GM19025 (cell line): ENCODE results near the gene REG1A.

Source experiments
- ATAC-seq: cut with Tn5 transposase; IDR thresholded peaks from one replicate; pipeline ENCODE4 v1.9.1; 2021; ENCODE audit warnings: mild to moderate bottlenecking, low read depth, moderate library complexity; ENCODE audit not compliant: unreplicated experiment

REG1A gene

GRCh38 chr2:79124907-79125720 lies 4.8 kb downstream of the REG1A start:
- ATAC-seq: no peak

DNA sequence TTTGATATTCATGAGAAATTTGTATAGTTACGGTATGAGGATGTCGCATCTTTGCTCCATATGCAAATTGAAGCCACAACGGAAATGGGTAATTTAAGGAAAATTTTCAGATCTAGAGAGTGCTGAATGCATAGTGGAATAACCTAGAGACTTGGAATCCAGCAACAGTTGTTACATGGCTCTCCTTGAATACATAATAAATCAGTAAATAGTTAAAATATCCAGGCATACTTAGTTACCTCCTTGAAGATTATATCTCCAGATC lies 5.4 kb downstream of the REG1A start:
- ATAC-seq: no peak

DNA sequence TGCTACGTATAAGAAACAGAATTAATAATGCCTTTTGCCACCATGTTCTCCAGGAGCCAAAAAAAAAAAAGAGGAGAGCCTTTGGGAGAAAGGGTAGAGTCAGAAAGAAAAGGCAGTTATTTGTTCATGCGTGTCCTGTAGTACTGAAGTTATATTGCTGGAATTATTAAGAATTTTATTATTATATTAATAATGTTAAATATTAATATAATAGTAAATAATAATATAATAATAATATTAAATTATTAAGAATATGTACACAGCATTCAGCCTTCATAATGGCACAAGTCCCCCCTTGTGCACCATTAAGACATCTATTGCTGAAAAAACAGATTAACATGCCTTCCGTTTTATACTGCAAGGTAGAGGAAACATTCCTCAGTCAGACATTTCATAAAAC lies 8.1 kb downstream of the REG1A start:
- ATAC-seq: no peak

DNA sequence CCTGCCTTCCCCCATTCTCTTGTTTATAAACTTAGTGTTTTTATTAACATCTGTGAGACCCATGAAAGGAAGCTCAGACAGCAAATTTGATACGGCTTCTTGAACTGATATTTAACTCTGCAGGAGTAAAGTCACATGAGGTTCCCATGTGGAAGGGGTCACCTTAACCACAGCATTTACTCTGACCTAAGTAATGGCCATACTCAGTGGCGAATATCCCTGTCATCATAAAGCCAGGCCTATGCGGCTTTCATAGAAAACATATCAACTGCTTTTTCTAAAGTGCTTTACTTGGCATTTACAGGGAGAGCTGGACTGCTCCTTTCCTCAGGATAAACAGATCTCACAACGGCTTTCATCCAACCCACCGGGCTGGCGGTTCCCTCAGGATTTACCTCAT lies 9.0 kb downstream of the REG1A start:
- no peak for ATAC-seq

- ATAC-seq: no peak
Observed at GRCh38 chr2:79129804-79130203, 9.5 kb downstream of the REG1A start.

DNA sequence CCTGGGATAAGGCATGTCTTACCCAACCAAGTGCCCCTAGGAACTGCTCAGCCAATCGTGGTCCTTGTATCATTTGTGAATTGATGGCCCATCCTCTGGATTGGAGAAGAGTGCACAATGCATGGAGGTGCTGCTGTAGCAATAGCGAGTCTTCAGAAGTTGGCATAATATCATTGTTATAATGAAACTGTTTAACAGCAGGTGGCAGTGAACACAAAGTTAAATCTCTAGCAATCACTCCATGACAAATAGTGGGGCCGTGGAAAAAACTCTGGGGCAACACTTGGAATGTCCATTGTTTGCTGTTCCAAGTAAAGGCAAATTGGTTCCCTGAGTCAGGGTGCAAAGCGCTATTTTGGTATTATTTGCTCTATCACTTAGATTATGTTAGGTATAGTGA lies 11.4 kb downstream of the REG1A start:
- ATAC-seq: no peak

- ATAC-seq: no peak
Observed at GRCh38 chr2:79138385-79138784, 18.1 kb downstream of the REG1A start.

DNA sequence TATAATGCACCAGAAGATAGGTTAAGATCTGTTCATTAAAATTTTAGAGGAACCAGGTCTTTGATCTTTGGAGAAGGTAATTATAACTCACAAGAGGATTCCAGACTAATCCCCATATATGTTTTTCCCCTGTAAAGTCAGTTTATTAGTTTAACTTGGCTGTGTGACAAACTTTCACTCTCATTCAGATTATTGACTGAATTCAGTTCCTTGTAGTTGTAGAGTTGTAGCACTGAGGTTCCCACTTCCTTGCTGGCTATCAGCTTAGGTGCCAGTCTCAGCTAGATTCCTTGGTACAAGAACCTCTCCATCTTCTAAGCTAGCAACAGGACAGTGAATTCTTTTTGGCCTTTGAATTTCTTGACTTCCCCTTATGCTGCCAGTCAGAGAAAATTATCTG lies 19.1 kb downstream of the REG1A start:
- ATAC-seq: no peak

- no peak for ATAC-seq
Observed at GRCh38 chr2:79155826-79156476, 35.7 kb downstream of the REG1A start.

DNA sequence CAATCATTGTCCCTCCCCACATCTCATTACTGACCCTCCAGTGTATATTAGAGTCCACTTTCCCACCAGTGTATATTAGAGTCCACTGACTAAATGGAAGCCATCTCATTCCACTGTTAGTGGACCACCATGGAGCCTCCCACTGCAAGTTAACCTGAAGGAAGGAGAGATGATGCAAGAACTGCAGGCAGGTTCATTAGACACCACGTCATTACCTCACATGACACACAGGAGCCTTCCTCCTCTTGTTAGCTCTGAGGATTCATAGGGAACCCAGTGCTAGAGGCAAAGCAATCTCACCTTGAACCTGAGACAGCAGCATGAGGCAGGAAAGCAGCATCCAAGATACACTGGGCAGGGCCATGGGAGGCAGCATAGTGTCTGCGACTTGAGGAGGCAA lies 38.7 kb downstream of the REG1A start:
- no peak for ATAC-seq

DNA sequence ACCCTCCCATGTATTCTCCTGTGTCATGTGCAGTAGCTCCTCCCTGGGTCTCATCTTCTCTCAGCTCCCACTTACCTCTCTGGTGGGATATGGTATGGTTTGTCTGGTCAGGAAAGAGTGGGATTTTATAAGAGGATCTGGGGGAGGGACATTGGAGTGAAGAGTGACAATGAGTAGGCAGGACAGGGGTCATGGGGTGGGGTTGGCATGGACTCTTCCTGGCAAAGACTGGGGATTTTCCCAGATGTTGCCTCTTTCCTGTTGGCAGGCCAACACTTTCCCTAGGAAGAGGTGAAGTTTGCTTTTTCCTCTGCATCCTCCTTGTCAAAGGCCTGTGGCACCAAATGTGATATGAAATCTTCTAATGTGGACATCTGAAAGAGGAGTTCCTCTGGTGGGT lies 39.4 kb downstream of the REG1A start, which contains the start of gene REG3A:
REG3A (minus strand) TSS at position 101 of the 400 bp plus-strand sequence. CDS start 348 bp downstream, outside the sequence.
- ATAC-seq: no peak

- ATAC-seq: no peak
Observed at GRCh38 chr2:79162132-79162531, 41.8 kb downstream of the REG1A start.

GRCh38 chr2:79162801-79163200 lies 42.5 kb downstream of the REG1A start:
- ATAC-seq: no peak

- no peak for ATAC-seq
Observed at GRCh38 chr2:79171348-79171958, 51.2 kb downstream of the REG1A start.
